Natural killer cell treated with Interleukin-12 subunit alpha and Interleukin-12 subunit beta and Interleukin-15 and Interleukin-18, amount 100 ng/mL, for 72 hours (primary cell): ENCODE results near the gene SLC28A1. TPM values are rescaled to one million over a fixed set of nuclear protein-coding genes. Genes with fewer than 3 reads are reported as not detected.
"Not testable (repeated sequence)": the region's sequence is repeated elsewhere in the genome, so short reads cannot be mapped to it uniquely, and the experiment has no call there.

ENCODE experiments used
- ATAC-seq, 2 donors: fragments of 150-1000 bp; cut with Tn5 transposase in 1 of 2; sonication (Bioruptor Pico), chemical (Tn5 transposase) in 1 of 2; 2 replicates each; pipeline ENCODE4 v1.10.0; 2021
- DNase-seq: peaks from one replicate; pipeline ENCODE4 v3.0.0; 2022; ENCODE audit warnings: low spot score
- H3K27ac Mint-ChIP-seq, 2 donors: 1 replicate in 1 of 2; 2 replicates in 1 of 2; pipeline ENCODE4 v1.8.0; 2022; ENCODE audit warnings: mixed read lengths in 2 of 2, mild to moderate bottlenecking in 1 of 2, moderate library complexity in 1 of 2
- H3K27me3 Mint-ChIP-seq, 2 donors: 1 replicate in 1 of 2; 2 replicates in 1 of 2; pipeline ENCODE4 v1.8.0; 2022; ENCODE audit warnings: mixed read lengths in 2 of 2
- H3K36me3 Mint-ChIP-seq: one replicate; pipeline ENCODE4 v1.8.0; 2022; ENCODE audit warnings: mixed read lengths
- H3K4me1 Mint-ChIP-seq, 2 donors: 1 replicate in 1 of 2; 2 replicates in 1 of 2; pipeline ENCODE4 v1.8.0; 2022; ENCODE audit warnings: low read depth in 2 of 2, mixed read lengths in 2 of 2, mild to moderate bottlenecking in 1 of 2
- H3K4me3 Mint-ChIP-seq: one replicate; pipeline ENCODE4 v1.8.0; 2022; ENCODE audit warnings: mixed read lengths
- H3K9me3 Mint-ChIP-seq: 2 replicates; pipeline ENCODE4 v1.8.0; 2022; ENCODE audit warnings: mixed read lengths
- total RNA-seq, 2 donors: library from RNA; stranded (reverse); gene quantifications; one replicate each; pipeline ENCODE4 v1.2.3, GENCODE V29; 2022

SLC28A1 gene
- total RNA-seq, 2 donors from 2014 or later, result not detected

DNA sequence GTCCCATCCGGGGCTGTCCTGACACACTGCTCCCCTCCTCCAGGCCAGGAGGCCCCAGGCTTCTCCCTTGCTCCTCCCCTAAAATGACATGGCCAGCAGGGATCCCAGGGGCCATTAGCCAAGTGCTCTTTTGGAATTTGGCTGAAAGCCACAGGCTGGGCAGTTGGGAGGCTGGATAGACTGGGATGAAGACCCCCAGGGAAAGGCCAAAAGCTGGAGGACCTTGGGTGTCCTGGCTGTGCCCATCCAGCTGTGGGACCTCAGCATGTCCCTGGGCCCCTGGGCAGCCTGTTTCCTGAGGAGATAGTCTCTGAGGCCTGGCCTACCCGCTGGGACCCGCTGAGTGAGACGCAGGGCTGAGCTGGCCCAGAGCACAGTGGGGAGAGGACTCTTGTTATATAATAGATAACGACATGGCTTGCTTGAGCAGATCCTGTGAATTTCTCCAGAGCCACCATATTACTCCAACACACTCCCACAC, 91.4 kb downstream of the SLC28A1 start:
- no peak overlapping the region for H3K4me3 Mint-ChIP-seq
- peaks cover 7 to 8% of the 10 kb centered on the region in 2 donors for H3K4me1 Mint-ChIP-seq
- peaks cover 0 to 3% of the 10 kb centered on the region in 2 donors for H3K27me3 Mint-ChIP-seq
- H3K27ac Mint-ChIP-seq, result no peak overlapping the region
- no peaks in the 10 kb centered on the region for H3K9me3 Mint-ChIP-seq
- ATAC-seq, result no peak
- no peak for DNase-seq
- H3K36me3 Mint-ChIP-seq, result no peaks in the 10 kb centered on the region

DNA sequence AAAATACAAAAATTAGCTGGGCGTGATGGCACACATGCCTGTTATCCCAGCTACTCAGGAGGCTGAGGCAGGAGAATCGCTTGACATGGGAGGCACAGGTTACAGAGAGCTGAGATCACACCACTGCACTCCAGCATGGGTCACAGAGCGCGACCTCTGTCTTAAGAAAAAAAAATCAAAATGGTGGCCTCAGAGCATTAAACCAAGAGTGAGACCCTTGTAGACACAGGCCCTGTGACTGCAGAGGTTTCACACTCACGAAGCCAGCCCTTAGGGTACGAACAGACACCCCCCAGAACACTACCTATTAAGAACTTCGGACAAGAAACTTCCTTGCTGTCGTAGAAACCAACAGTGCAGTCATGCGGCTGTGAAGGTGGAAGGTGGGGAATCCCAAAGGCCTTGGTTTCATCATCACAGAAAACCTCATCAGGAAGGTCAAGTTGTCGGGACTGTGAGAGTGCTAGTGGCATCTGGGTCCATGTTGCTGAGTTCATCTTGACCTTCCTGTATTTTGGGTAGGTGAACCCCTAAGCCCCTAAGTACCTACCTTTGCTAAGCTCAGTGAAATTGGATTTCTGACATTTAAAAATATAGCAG, 92.4 kb downstream of the SLC28A1 start:
- no peak overlapping the region for H3K4me3 Mint-ChIP-seq
- ATAC-seq, result no peak
- DNase-seq, result no peak
- H3K36me3 Mint-ChIP-seq, result no peaks in the 10 kb centered on the region
- H3K27ac Mint-ChIP-seq, result no peak overlapping the region
- H3K4me1 Mint-ChIP-seq, result peaks cover 7 to 8% of the 10 kb centered on the region in 2 donors
- H3K9me3 Mint-ChIP-seq, result no peaks in the 10 kb centered on the region
- peaks cover 0 to 3% of the 10 kb centered on the region in 2 donors for H3K27me3 Mint-ChIP-seq

DNA sequence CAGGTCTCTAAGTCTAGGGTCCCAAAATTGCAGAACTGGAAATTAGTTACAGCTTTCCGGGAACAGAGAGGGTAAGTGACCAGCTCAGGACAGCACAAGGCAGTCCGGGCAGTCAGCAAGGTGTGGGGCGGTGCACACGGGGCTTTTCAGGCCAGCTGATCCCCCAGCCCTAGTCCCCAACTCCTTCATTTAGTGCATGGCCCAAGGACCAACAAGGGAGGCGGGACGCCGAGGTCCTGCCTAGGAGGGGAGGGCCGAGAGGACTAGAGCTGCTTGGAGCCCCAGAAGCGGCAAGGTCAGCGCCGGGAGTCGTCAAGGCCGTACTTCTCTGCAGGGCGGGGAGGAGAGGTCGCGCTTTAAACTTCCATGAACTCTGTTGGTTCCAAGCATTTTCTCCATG, 95.2 kb downstream of the SLC28A1 start:
- Mint-ChIP-seq H3K4me3 (peak overlapping the region; percentile 90), H3K27me3 (peaks cover 0 to 3% of the 10 kb centered on the region in 2 donors), H3K9me3 (no peaks in the 10 kb centered on the region), H3K4me1 (peaks cover 25 to 28% of the 10 kb centered on the region in 2 donors), H3K27ac (peak overlapping the region in 1 of 2 donors; percentile 81), H3K36me3 (no peaks in the 10 kb centered on the region)
- DNase-seq (no peak), ATAC-seq (no peak)

DNA sequence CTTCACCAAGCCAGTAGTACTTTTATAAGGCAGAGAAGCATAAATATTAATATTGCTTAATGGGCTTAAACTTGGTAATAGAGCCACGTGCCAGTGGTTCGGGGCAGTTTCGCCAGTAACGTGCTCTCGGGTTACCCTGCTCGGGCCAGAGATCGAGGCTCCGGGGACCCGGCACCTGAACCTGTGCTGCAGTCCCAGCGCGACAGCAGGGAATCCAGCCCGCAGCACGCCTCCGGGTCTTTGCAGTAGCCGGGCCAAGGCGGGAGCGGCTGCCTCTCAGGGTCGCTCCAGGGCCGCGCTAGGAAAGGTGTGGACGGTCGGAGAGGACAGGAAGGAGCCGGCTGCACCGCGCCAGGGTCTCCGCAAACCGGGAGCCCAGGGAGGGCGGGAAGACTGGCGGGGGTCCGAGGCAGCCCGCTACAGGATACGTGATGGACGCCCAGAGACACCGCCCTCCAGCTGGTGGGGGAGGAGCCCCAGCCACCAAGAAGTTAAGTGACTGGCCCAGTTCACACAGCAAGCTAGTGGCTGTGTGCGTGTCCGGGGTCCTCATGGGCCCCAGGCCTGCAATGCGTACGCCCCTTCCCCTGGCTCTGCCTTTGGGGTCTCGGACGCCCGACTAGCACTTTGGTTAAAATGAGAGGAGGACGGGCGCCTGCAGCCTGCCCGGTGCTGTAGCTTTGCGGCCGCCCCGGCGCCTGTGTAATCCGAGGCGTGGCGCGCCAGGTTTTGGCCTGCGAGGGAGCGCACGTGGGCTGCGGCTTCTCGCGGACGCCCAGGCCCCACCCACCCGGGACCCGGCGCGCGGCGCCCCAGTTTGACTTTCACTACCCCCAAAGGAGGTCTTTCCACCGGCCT, 96.0 kb downstream of the SLC28A1 start:
- H3K27ac Mint-ChIP-seq, result peak overlapping the region; percentile 81 to 83
- H3K36me3 Mint-ChIP-seq, result no peaks in the 10 kb centered on the region
- ATAC-seq (peak; percentile 77 to 82), DNase-seq (peak; percentile 87)
- peaks cover 27 to 31% of the 10 kb centered on the region in 2 donors for H3K4me1 Mint-ChIP-seq
- H3K4me3 Mint-ChIP-seq, result peak overlapping the region; percentile 90
- no peaks in the 10 kb centered on the region for H3K9me3 Mint-ChIP-seq
- H3K27me3 Mint-ChIP-seq, result peaks cover 0 to 3% of the 10 kb centered on the region in 2 donors

DNA sequence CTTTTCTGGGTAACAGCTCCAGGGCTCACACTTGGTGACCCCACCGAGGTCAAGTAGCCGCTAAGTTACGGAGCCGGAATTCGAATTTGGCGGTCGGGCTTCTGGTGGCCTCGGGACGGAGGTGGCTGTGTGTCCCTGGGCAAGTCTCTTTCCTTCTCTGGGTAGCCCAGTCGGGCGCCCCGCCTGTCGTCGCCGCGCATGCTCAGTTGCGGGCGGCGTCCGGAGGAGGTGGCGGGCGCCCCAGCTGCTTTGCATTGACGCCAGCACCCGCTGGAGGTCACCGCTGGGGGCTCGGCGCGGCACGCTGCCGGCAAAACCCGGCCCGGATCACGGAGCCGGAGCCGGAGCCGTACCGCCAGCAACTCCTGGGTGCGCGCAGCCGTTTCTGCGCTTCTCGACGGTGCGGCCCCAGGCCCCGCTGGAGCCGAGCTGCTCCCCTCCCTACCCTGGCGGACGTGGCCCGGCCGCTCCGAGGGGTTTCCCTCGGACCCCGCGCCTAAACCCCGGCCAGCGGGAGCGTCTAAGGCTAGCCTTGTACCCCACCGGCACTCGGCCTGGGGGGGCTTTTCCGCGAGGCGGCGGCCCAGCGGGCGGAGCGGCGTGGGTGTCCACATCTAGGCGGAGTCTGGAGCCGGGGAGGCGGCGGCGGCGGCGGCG, 96.7 kb downstream of the SLC28A1 start:
- H3K27me3 Mint-ChIP-seq, result peaks cover 0 to 3% of the 10 kb centered on the region in 2 donors
- H3K36me3 Mint-ChIP-seq, result no peaks in the 10 kb centered on the region
- DNase-seq (peak; percentile 97), ATAC-seq (peak; percentile 90 to 93)
- H3K9me3 Mint-ChIP-seq, result no peaks in the 10 kb centered on the region
- H3K4me1 Mint-ChIP-seq, result peaks cover 31% of the 10 kb centered on the region in 2 donors
- H3K4me3 Mint-ChIP-seq, result peak overlapping the region; percentile 90
- H3K27ac Mint-ChIP-seq, result peak overlapping the region; percentile 81 to 83

DNA sequence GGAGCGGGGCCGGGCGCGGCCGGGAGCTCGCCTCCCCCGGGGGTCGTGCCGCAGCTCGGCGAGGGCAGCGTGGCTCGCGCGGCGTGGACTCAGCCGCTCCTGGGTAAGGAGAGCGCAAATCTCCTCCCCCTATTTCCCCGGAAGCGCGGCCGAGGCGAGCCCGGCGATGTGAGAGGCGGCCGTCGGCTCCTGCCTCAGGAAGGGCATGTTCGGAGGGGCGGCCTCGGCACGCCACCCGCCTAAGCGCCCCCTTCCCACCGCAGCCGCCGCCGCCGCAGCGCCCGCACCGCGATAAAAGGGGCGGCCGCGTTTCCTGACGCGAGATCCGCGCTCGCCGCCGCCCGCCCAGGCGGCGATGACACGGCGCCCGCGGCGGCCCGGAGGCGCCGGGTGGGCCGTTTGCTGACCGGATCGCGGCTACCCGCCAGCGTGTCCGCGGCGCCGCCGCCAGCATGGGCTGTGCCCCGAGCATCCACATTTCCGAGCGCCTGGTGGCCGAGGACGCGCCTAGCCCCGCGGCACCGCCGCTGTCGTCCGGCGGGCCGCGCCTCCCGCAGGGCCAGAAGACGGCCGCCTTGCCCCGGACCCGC, 97.3 kb downstream of the SLC28A1 start, which contains the start of gene PDE8A:
PDE8A (plus strand) TSS at position 146 of the 590 bp plus-strand sequence; CDS start at position 453, 307 bp downstream.
- peak; percentile 80 for DNase-seq
- H3K27ac Mint-ChIP-seq, result peak within 1 kb of the TSS; percentile 81 to 91
- peaks cover 31 to 34% of the 10 kb centered on the region in 2 donors for H3K4me1 Mint-ChIP-seq
- H3K9me3 Mint-ChIP-seq, result no peaks in the 10 kb centered on the region
- H3K27me3 Mint-ChIP-seq, result peaks cover 0 to 3% of the 10 kb centered on the region in 2 donors
- peak within 1 kb of the TSS; percentile 90 for H3K4me3 Mint-ChIP-seq
- H3K36me3 Mint-ChIP-seq, result no peaks in the 10 kb centered on the region
- ATAC-seq, result peak; percentile 37 to 50

DNA sequence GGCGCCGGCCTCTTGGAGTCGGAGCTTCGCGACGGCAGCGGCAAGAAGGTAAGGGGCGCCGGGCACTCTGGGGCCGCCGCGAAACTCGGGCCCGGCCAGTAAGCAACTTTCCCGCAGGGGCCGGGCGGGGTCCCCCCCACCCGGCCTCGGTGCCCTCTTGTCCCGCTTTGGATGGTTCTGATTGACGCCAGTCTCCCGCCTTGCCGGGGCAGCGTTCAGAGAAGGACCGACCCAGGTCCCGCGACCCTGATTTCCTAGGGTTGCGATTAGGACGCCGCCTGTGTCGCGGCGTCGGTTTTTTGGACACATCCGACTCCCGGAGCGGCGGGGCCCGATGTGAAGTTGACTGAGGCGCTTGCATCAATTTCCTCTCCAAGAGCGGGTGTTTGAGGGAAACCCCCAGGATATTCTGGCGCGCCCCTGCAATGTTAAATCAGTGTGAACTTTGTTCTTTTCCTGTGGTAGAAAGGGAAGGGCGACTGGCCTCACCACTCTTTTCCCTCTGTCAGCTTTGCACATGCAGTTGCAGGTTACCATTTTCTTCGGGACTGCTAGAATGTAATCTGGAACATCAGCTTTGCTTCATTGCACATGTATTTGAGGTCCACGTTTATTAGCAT, 97.9 kb downstream of the SLC28A1 start:
- no peaks in the 10 kb centered on the region for H3K36me3 Mint-ChIP-seq
- peaks cover 0 to 3% of the 10 kb centered on the region in 2 donors for H3K27me3 Mint-ChIP-seq
- H3K4me1 Mint-ChIP-seq, result peaks cover 31 to 34% of the 10 kb centered on the region in 2 donors
- peak overlapping the region; percentile 63 to 91 for H3K27ac Mint-ChIP-seq
- no peak for ATAC-seq
- peak; percentile 78 for DNase-seq
- peak overlapping the region; percentile 86 for H3K4me3 Mint-ChIP-seq
- H3K9me3 Mint-ChIP-seq, result no peaks in the 10 kb centered on the region

DNA sequence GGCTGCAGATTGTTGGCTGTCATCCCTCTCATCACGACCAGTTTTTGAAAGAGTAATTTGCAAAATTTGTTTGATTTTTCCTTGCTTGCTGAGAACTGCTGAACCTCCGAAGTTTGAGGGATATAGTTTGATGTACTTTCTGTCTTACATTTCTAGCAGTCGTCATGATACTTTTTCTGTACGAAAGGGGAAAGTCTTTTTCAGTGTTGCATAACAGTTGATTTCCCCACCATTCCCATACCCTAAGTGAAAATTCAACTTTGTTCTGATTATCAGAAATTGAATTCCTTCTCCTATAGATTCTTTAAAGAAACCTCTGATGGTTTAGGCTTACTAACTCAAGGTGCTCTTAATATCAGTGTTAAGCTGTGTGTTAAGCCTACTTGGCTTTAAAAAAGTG, 98.8 kb downstream of the SLC28A1 start:
- Mint-ChIP-seq H3K9me3 (no peaks in the 10 kb centered on the region), H3K36me3 (no peaks in the 10 kb centered on the region), H3K4me3 (peak overlapping the region; percentile 86), H3K4me1 (peaks cover 32 to 38% of the 10 kb centered on the region in 2 donors), H3K27me3 (peaks cover 0 to 3% of the 10 kb centered on the region in 2 donors), H3K27ac (peak overlapping the region; percentile 63 to 91)
- DNase-seq, result no peak
- no peak for ATAC-seq

DNA sequence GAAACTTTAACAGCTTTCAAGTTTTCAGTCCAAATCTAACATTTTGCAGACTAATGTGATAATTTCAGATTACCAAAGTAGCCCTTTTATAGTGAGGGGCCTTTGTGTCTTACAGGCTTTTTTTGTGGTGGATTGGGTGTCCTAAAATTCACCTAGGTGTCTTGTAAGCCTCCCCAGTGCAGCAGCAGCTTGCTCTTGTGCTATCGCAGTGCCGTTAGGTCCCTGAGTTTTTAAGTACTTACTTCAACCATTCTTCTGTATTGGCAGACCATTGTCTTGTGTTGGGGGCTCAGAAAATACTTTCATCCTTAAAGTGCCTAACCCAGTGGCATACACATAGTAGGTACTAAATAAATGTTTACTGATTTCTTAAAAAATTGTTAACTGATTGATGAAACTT, 99.2 kb downstream of the SLC28A1 start:
- Mint-ChIP-seq H3K9me3 (no peaks in the 10 kb centered on the region), H3K4me3 (peak overlapping the region; percentile 86), H3K36me3 (no peaks in the 10 kb centered on the region), H3K4me1 (peaks cover 37 to 39% of the 10 kb centered on the region in 2 donors), H3K27ac (no peak overlapping the region), H3K27me3 (no peaks in the 10 kb centered on the region)
- ATAC-seq (no peak), DNase-seq (no peak)

DNA sequence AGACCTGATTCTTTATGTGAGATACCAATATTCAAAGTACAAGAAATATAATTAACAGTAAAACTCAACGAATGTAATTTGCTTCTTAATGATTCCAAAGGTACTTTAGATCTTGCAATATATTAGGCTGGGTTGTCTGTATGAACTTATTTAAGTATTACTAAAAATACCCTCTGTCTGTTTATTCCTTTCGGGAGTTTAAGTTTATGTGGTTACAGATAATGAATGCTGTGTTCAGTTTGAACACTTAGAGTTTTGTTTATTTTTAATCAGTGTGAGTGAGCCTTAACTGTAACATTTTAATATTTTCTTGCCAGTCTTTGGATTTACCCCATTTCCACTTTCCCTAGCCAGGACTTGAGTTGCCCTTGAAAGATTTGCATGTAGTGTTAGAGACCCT, 100.7 kb downstream of the SLC28A1 start:
- Mint-ChIP-seq H3K27ac (peak overlapping the region in 1 of 2 donors; percentile 21), H3K4me1 (peaks cover 35 to 41% of the 10 kb centered on the region in 2 donors), H3K9me3 (no peaks in the 10 kb centered on the region), H3K36me3 (no peaks in the 10 kb centered on the region), H3K4me3 (no peak overlapping the region), H3K27me3 (no peaks in the 10 kb centered on the region)
- DNase-seq, result no peak
- no peak for ATAC-seq

DNA sequence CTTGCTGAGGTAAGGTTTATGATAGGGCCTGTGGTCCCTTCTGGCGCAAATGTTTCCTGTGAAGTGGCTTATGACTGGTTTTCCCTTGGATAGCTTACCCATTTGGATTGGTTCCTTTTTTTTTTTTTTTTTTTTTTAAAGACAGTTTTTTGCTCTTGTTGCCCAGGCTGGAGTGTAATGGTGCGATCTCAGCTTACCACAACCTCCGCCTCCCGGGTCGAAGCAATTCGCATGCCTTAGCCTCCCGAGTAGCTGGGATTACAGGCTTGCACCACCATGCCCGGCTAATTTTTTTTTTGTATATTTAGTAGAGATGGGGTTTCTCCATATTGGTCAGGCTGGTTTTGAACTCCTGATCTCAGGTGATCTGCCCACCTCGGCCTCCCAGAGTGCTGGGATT, 102.9 kb downstream of the SLC28A1 start:
- not testable (repeated sequence) for H3K9me3 Mint-ChIP-seq, H3K36me3 Mint-ChIP-seq, ATAC-seq, H3K27me3 Mint-ChIP-seq, H3K27ac Mint-ChIP-seq, DNase-seq, H3K4me3 Mint-ChIP-seq
- peaks cover 51 to 54% of the 10 kb centered on the region in 2 donors for H3K4me1 Mint-ChIP-seq

DNA sequence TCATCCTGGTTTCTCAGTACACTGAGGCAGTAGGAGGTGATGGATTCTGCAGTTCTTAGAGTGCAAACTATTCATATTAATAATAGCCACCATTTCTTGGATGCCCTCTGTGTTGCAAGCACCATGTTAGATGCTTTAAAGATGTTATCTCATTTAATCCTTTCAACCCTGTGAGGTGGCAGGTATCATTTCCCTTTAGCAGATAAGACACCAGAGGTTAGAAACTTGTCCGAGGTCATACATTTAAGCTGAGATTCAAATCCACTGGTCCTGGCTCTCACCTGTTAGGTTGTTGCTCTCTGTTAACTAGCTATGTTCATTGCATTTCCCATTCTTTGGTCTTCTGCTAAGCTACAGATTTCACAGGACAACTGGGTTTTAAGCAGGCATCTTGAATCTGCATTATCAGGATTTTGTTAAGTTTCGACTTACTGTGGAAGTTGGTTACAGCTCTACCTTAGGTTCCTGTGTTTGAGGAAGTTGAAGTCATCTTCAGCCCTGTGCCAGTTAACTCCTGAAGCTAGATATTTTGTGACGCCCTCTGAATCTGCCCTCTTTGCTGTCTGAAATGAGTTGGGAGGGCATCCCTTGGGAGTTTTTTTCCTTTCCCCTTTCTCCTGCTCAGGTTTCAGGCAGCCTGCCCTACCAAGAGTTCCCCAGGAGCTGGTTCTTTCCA, 103.6 kb downstream of the SLC28A1 start:
- Mint-ChIP-seq H3K4me1 (peaks cover 50 to 53% of the 10 kb centered on the region in 2 donors), H3K36me3 (no peaks in the 10 kb centered on the region), H3K4me3 (no peak overlapping the region), H3K9me3 (no peaks in the 10 kb centered on the region), H3K27me3 (no peaks in the 10 kb centered on the region), H3K27ac (no peak overlapping the region)
- DNase-seq, result no peak
- no peak for ATAC-seq
